Measurements from ENCODE around the gene CDH2. TPM values are rescaled to one million over a fixed set of nuclear protein-coding genes. Genes with fewer than 3 reads are reported as not detected.

CDH2 gene
- total RNA-seq, 1 experiment from 2014 or later: 42.3 TPM

GRCh38 chr18:27903906-27904305 lies 273.0 kb downstream of the CDH2 start:
- ATAC-seq: no peak
- BruUV-seq (replicated peaks): no TSS peak
- POLR2A ChIA-PET: no interaction called here

GRCh38 chr18:27901424-27902226 lies 275.3 kb downstream of the CDH2 start:
- no TSS peak for BruUV-seq (replicated peaks)
- TF ChIP-seq SIN3A (IDR thresholded peaks at IDR 0.05; ENCODE audit: borderline replicate concordance, insufficient read depth, low read depth, low read length) (no peak), REST (IDR thresholded peaks at IDR 0.05; ENCODE audit: insufficient read depth in 1 of 2, low read depth in 2 of 2, low read length in 1 of 2) (no peak), POLR2AphosphoS5 (IDR thresholded peaks at IDR 0.05; ENCODE audit: low read depth, low read length) (no peak), TCF7L2 (IDR thresholded peaks at IDR 0.05; ENCODE audit: low read depth, low read length) (no peak), CTCF (IDR thresholded peaks at IDR 0.05) (no peak)
- H3K36me3 ChIP-seq (ENCODE audit: control insufficient read depth, insufficient read depth, low read length): no peaks in the 10 kb centered on the region
- POLR2A ChIA-PET: no interaction called here
- in situ Hi-C loops (cut with HindIII; ENCODE audit: low pct_unique_long_range_greater_than_20kb, low sequenced_read_pairs) (no loop called here), intact Hi-C loops (cut with micrococcal nuclease; ENCODE audit: unreplicated experiment) (no loop called here)
- no peaks in the 10 kb centered on the region for H3K9me3 ChIP-seq (ENCODE audit: control insufficient read depth, insufficient read depth, low read depth, low read length)
- H3K27me3 ChIP-seq (ENCODE audit: control insufficient read depth, insufficient read depth, low read length): no peaks in the 10 kb centered on the region
- CTCF ChIA-PET: no interaction called here
- ATAC-seq (no peak), DNase-seq (ENCODE audit: low read depth, low spot score) (no peak)
- no peak overlapping the region for H3K27ac ChIP-seq (ENCODE audit: low read length)
- H3K4me3 ChIP-seq (ENCODE audit: low read depth in 2 of 2, low read length in 2 of 2): no peak overlapping the region
- H3K4me1 ChIP-seq (ENCODE audit: control insufficient read depth, insufficient read depth, low read length): no peaks in the 10 kb centered on the region

More at GRCh38 chr18:27903906-27904305, 273.0 kb downstream of the CDH2 start:
- CTCF ChIA-PET: no interaction called here
- TF ChIP-seq REST (IDR thresholded peaks at IDR 0.05; ENCODE audit: insufficient read depth in 1 of 2, low read depth in 2 of 2, low read length in 1 of 2) (no peak), TCF7L2 (IDR thresholded peaks at IDR 0.05; ENCODE audit: low read depth, low read length) (no peak), SIN3A (IDR thresholded peaks at IDR 0.05; ENCODE audit: borderline replicate concordance, insufficient read depth, low read depth, low read length) (no peak), POLR2AphosphoS5 (IDR thresholded peaks at IDR 0.05; ENCODE audit: low read depth, low read length) (no peak), CTCF (IDR thresholded peaks at IDR 0.05) (no peak)
- H3K9me3 ChIP-seq (ENCODE audit: control insufficient read depth, insufficient read depth, low read depth, low read length): no peaks in the 10 kb centered on the region
- H3K4me3 ChIP-seq (ENCODE audit: low read depth in 2 of 2, low read length in 2 of 2): no peak overlapping the region
- no peaks in the 10 kb centered on the region for H3K36me3 ChIP-seq (ENCODE audit: control insufficient read depth, insufficient read depth, low read length)
- H3K27me3 ChIP-seq (ENCODE audit: control insufficient read depth, insufficient read depth, low read length): no peaks in the 10 kb centered on the region
- H3K27ac ChIP-seq (ENCODE audit: low read length): no peak overlapping the region
- no peak for DNase-seq (ENCODE audit: low read depth, low spot score)
- no peaks in the 10 kb centered on the region for H3K4me1 ChIP-seq (ENCODE audit: control insufficient read depth, insufficient read depth, low read length)
- intact Hi-C loops (cut with micrococcal nuclease; ENCODE audit: unreplicated experiment) (no loop called here), in situ Hi-C loops (cut with HindIII; ENCODE audit: low pct_unique_long_range_greater_than_20kb, low sequenced_read_pairs) (no loop called here)
